Neural cell (in vitro differentiated cells): ENCODE measurements around the gene PEAK3. TPM values are rescaled to one million over a fixed set of nuclear protein-coding genes. Genes with fewer than 3 reads are reported as not detected.
A peak's percentile ranks its signal among the peaks of the same experiment; 100 is the strongest.

Experiments used
- H2AFZ ChIP-seq: fragments of 200-600, 300-800 bp; sonication (generic), shearing (Covaris generic); 2 replicates; pipeline ENCODE4 v1.6.0; 2014; ENCODE audit warnings: low read depth, mild to moderate bottlenecking, antibody characterized with exemption, low read length, moderate library complexity
- H3F3A ChIP-seq: fragments of 200-600 bp; shearing (Covaris generic); 2 replicates; pipeline ENCODE4 v1.6.1; 2016; ENCODE audit warnings: mild to moderate bottlenecking, moderate library complexity, mixed read lengths, antibody characterized with exemption, low read length; ENCODE audit not compliant: insufficient read depth, poor library complexity, severe bottlenecking
- H3K27ac ChIP-seq: fragments of 200-600, 300-800 bp; sonication (generic), shearing (Covaris generic); 2 replicates; pipeline ENCODE4 v1.5.1; 2014; ENCODE audit warnings: mild to moderate bottlenecking, low read length, moderate library complexity
- H3K27me3 ChIP-seq: fragments of 300-800, 200-600 bp; sonication (generic), shearing (Covaris generic); 2 replicates; pipeline ENCODE4 v1.6.0; 2014; ENCODE audit warnings: mild to moderate bottlenecking, low read depth, low read length, moderate library complexity; ENCODE audit not compliant: insufficient read depth
- H3K36me3 ChIP-seq: fragments of 300-800, 200-600 bp; sonication (generic), shearing (Covaris generic); 2 replicates; pipeline ENCODE4 v1.5.1; 2014; ENCODE audit warnings: mild to moderate bottlenecking, antibody characterized with exemption, low read length, moderate library complexity; ENCODE audit not compliant: insufficient read depth
- H3K4me2 ChIP-seq: fragments of 300-800, 200-600 bp; sonication (generic), shearing (Covaris generic); 2 replicates; pipeline ENCODE4 v1.6.0; 2014; ENCODE audit warnings: mild to moderate bottlenecking, low read length
- H3K4me3 ChIP-seq: fragments of 300-800, 200-600 bp; sonication (generic), shearing (Covaris generic); 2 replicates; pipeline ENCODE4 v1.5.1; 2014; ENCODE audit warnings: mild to moderate bottlenecking, low read length, moderate library complexity
- H3K79me2 ChIP-seq: fragments of 200-600 bp; shearing (Covaris generic); replicated peaks from 2 replicates; pipeline ENCODE4 v1.6.0; 2014; ENCODE audit warnings: mild to moderate bottlenecking, low read length, moderate library complexity; ENCODE audit not compliant: insufficient read depth
- H3K9ac ChIP-seq: fragments of 300-800, 200-600 bp; sonication (generic), shearing (Covaris generic); 2 replicates; pipeline ENCODE4 v1.6.1; 2016; ENCODE audit warnings: mild to moderate bottlenecking, low read length, mixed read lengths
- H3K9me2 ChIP-seq: fragments of 200-600 bp; shearing (Covaris generic); 2 replicates; pipeline ENCODE4 v1.6.1; 2016; ENCODE audit warnings: mild to moderate bottlenecking, low read length, mixed read lengths; ENCODE audit not compliant: insufficient read depth
- H3K9me3 ChIP-seq: fragments of 200-600, 300-800 bp; sonication (generic), shearing (Covaris generic); 2 replicates; pipeline ENCODE4 v1.6.1; 2016; ENCODE audit warnings: mild to moderate bottlenecking, mixed run types, low read length, moderate library complexity, mixed read lengths
- H4K20me1 ChIP-seq: fragments of 200-600 bp; shearing (Covaris generic); 2 replicates; pipeline ENCODE4 v1.6.1; 2016; ENCODE audit warnings: mild to moderate bottlenecking, mixed run types; ENCODE audit not compliant: insufficient read depth
- CTCF ChIP-seq: fragments of 450-650 bp; IDR thresholded peaks from 2 replicates; pipeline ENCODE4 v1.5.1; 2014; ENCODE audit warnings: antibody characterized with exemption, mild to moderate bottlenecking, moderate library complexity; ENCODE audit not compliant: poor library complexity, severe bottlenecking
- EP300 ChIP-seq: fragments of 450-650 bp; conservative IDR thresholded peaks from 2 replicates; pipeline ENCODE4 v1.6.1; 2014; ENCODE audit warnings: antibody characterized with exemption, mild to moderate bottlenecking, moderate library complexity; ENCODE audit not compliant: poor library complexity, severe bottlenecking
- EZH2 ChIP-seq: fragments of 200-600, 300-800 bp; shearing (Covaris generic), sonication (generic); IDR thresholded peaks from 2 replicates; pipeline ENCODE4 v1.6.1; 2014; ENCODE audit warnings: antibody characterized with exemption, low read length, borderline replicate concordance, mild to moderate bottlenecking; ENCODE audit not compliant: insufficient read depth, poor library complexity, severe bottlenecking
- MXI1 ChIP-seq: fragments of 450-650 bp; conservative IDR thresholded peaks from 2 replicates; pipeline ENCODE4 v1.6.1; 2014; ENCODE audit warnings: antibody characterized with exemption, mild to moderate bottlenecking; ENCODE audit not compliant: poor library complexity, severe bottlenecking
- POLR2AphosphoS5 ChIP-seq: IDR thresholded peaks from 2 replicates; pipeline ENCODE4 v1.6.1; 2012
- RAD21 ChIP-seq: fragments of 450-650 bp; conservative IDR thresholded peaks from 2 replicates; pipeline ENCODE4 v1.6.1; 2014; ENCODE audit warnings: antibody characterized with exemption, mild to moderate bottlenecking, moderate library complexity
- SMC3 ChIP-seq: fragments of 450-650 bp; conservative IDR thresholded peaks from 2 replicates; pipeline ENCODE4 v1.6.1; 2014; ENCODE audit warnings: antibody characterized with exemption, mild to moderate bottlenecking, moderate library complexity; ENCODE audit not compliant: poor library complexity
- TAF1 ChIP-seq: IDR thresholded peaks from 2 replicates; pipeline ENCODE4 v1.6.1; 2012; ENCODE audit warnings: low read depth
- polyA plus RNA-seq: library from polyadenylated mRNA; depleted of rRNA; stranded (reverse); fragments of >200 nt; gene quantifications from 2 replicates; pipeline ENCODE4 v1.2.3, GENCODE V29; 2014
- TF ChIP-seq, protein P1 (sequence below): IDR thresholded peaks from 2 replicates; pipeline ENCODE4 v1.6.1; 2012; ENCODE audit warnings: borderline replicate concordance

Gene PEAK3
- polyA plus RNA-seq, 1 donor from 2014 or later: not detected

- no peaks in the 10 kb centered on the region for H3K9me2 ChIP-seq
- peaks cover 56% of the 10 kb centered on the region for H3K27me3 ChIP-seq
- no peaks in the 10 kb centered on the region for H4K20me1 ChIP-seq
- H3K4me3 ChIP-seq: peak overlapping the region; percentile 69
- TF ChIP-seq CTCF (peak; percentile 44), SMC3 (peak; percentile 32), MXI1 (peak; percentile 99), POLR2AphosphoS5 (no peak), EP300 (no peak), TAF1 (no peak), EZH2 (peak; percentile 95), RAD21 (no peak)
- TF ChIP-seq, protein P1, sequence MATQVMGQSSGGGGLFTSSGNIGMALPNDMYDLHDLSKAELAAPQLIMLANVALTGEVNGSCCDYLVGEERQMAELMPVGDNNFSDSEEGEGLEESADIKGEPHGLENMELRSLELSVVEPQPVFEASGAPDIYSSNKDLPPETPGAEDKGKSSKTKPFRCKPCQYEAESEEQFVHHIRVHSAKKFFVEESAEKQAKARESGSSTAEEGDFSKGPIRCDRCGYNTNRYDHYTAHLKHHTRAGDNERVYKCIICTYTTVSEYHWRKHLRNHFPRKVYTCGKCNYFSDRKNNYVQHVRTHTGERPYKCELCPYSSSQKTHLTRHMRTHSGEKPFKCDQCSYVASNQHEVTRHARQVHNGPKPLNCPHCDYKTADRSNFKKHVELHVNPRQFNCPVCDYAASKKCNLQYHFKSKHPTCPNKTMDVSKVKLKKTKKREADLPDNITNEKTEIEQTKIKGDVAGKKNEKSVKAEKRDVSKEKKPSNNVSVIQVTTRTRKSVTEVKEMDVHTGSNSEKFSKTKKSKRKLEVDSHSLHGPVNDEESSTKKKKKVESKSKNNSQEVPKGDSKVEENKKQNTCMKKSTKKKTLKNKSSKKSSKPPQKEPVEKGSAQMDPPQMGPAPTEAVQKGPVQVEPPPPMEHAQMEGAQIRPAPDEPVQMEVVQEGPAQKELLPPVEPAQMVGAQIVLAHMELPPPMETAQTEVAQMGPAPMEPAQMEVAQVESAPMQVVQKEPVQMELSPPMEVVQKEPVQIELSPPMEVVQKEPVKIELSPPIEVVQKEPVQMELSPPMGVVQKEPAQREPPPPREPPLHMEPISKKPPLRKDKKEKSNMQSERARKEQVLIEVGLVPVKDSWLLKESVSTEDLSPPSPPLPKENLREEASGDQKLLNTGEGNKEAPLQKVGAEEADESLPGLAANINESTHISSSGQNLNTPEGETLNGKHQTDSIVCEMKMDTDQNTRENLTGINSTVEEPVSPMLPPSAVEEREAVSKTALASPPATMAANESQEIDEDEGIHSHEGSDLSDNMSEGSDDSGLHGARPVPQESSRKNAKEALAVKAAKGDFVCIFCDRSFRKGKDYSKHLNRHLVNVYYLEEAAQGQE: no peak
- H3K36me3 ChIP-seq: no peaks in the 10 kb centered on the region
- no peak overlapping the region for H3K27ac ChIP-seq
- no peaks in the 10 kb centered on the region for H3F3A ChIP-seq
- H3K9me3 ChIP-seq: no peaks in the 10 kb centered on the region
- peak overlapping the region; percentile 62 for H3K4me2 ChIP-seq
- no peak overlapping the region for H2AFZ ChIP-seq
- H3K9ac ChIP-seq: peak overlapping the region; percentile 23
- H3K79me2 ChIP-seq: no peaks in the 10 kb centered on the region
Measured at GRCh38 chr19:2291185-2291751, 9.3 kb upstream of the PEAK3 start.

GRCh38 chr19:2290441-2291184 is 8.6 kb upstream of the PEAK3 start:
- H3K79me2 ChIP-seq: no peaks in the 10 kb centered on the region
- H3K27me3 ChIP-seq: peaks cover 56% of the 10 kb centered on the region
- H3F3A ChIP-seq: no peaks in the 10 kb centered on the region
- H3K9ac ChIP-seq: peak overlapping the region; percentile 23
- H3K36me3 ChIP-seq: no peaks in the 10 kb centered on the region
- H3K27ac ChIP-seq: no peak overlapping the region
- H3K4me2 ChIP-seq: peak overlapping the region; percentile 62
- H3K9me2 ChIP-seq: no peaks in the 10 kb centered on the region
- TF ChIP-seq RAD21 (no peak), CTCF (no peak), MXI1 (no peak), SMC3 (no peak), EZH2 (no peak)
- TF ChIP-seq, protein P1: no peak
- no peak overlapping the region for H2AFZ ChIP-seq
- peak overlapping the region; percentile 69 for H3K4me3 ChIP-seq
- no peaks in the 10 kb centered on the region for H3K9me3 ChIP-seq
- no peaks in the 10 kb centered on the region for H4K20me1 ChIP-seq
